ENCODE measurements around the gene UCK2. TPM values are rescaled to one million over a fixed set of nuclear protein-coding genes. Genes with fewer than 3 reads are reported as not detected.

UCK2 gene
- total RNA-seq: 54.3 and 84.8 TPM in 2 replicates

GRCh38 chr1:165827268-165828102 is at the start of gene UCK2:
TSS of gene UCK2 (plus strand) at chr1:165827614. CDS start at chr1:165827834, 220 bp downstream.

Other genes starting within 250 kb of the UCK2 start
- gene MGST3, start 196.4 kb upstream of the UCK2 start, total RNA-seq: 135 and 248 TPM in 2 replicates
- 82.6 and 124 TPM in 2 replicates for gene ALDH9A1, start 129.1 kb upstream of the UCK2 start, total RNA-seq
- 50.8 and 65.4 TPM in 2 replicates for gene TMCO1, start 58.7 kb upstream of the UCK2 start, total RNA-seq